GM12872 (cell line): ENCODE measurements around the gene MEGF11.

Source experiments
- CTCF ChIP-seq: IDR thresholded peaks from 3 replicates; pipeline ENCODE4 v1.5.1; 2011; ENCODE audit warnings: low read depth, mild to moderate bottlenecking, low read length, moderate library complexity; ENCODE audit not compliant: insufficient read depth

The MEGF11 gene

DNA sequence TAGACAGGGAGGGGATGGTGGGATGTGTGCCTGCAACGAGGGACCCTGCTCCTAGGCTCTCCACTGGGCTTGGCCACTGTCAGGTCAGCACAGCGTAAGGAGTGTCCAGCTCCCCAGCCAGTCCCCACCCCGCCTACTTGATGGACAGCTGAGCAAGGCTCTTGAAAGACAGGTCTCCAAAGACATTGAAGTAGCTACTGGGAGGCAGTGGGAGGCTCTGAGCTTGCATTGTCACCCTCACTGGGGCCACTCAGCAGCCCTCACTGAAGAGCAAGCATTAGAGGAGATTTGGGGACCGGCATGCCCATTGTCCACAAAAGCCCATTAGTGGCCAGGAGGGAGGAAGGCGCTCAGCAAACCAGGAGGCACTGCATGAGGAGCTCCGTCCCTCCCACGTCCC is 146.5 kb downstream of the MEGF11 start:
- TF ChIP-seq CTCF, result no peak

- TF ChIP-seq CTCF, result no peak
Observed at GRCh38 chr15:66105286-66106265, 148.0 kb downstream of the MEGF11 start.

DNA sequence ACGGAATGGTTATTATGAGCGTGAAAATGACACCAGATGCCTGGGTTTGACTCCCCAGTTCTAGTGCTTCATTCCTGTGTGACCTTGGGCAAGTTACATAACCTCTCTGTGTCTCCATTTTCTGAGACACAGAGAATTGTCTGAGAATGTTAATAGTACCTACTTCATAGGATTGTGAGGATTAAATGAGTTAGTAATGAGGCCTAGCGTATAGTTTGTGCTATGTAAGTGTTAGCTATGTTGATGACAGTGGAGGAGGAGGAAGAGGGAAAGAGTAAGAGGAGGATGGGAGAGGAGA is 150.3 kb downstream of the MEGF11 start:
- no peak for TF ChIP-seq CTCF

GRCh38 chr15:66102563-66103292 is 150.8 kb downstream of the MEGF11 start:
- no peak for TF ChIP-seq CTCF

- no peak for TF ChIP-seq CTCF
Observed at GRCh38 chr15:66101715-66102395, 151.7 kb downstream of the MEGF11 start.

- no peak for TF ChIP-seq CTCF
Observed at GRCh38 chr15:66100761-66101160, 152.8 kb downstream of the MEGF11 start.
